Activated naive CD8-positive, alpha-beta T cell treated with anti-CD3 and anti-CD28 coated beads, Interleukin-2, amount 10 ng/mL, durations not matched to agents 7 days and 5 days (primary cell): ENCODE measurements around the gene ZSWIM3. TPM values are rescaled to one million over a fixed set of nuclear protein-coding genes. Genes with fewer than 3 reads are reported as not detected.

ENCODE experiments used
- ATAC-seq: fragments of 150-1000 bp; cut with Tn5 transposase; one replicate; pipeline ENCODE4 v1.10.0; 2021; ENCODE audit warnings: low read depth, moderate library complexity
- POLR2A ChIA-PET: fragments of 350-600 bp; sonication (Branson Sonifier 250); formaldehyde crosslinking; loops from one replicate; lab custom pipeline; 2021; ENCODE audit warnings: antibody characterized with exemption; lab: Charles Lee
- DNase-seq: peaks from one replicate; pipeline ENCODE4 v3.0.0; 2021
- H3K27ac Mint-ChIP-seq: one replicate; pipeline ENCODE4 v1.8.0; 2022; ENCODE audit warnings: mild to moderate bottlenecking, mixed read lengths
- H3K27me3 Mint-ChIP-seq: one replicate; pipeline ENCODE4 v1.8.0; 2022; ENCODE audit warnings: mild to moderate bottlenecking, moderate library complexity, mixed read lengths
- H3K36me3 Mint-ChIP-seq: one replicate; pipeline ENCODE4 v1.8.0; 2021; ENCODE audit warnings: mild to moderate bottlenecking, mixed read lengths
- H3K4me1 Mint-ChIP-seq: one replicate; pipeline ENCODE4 v1.8.0; 2021; ENCODE audit warnings: mixed read lengths
- H3K4me3 Mint-ChIP-seq: one replicate; pipeline ENCODE4 v1.8.0; 2022; ENCODE audit warnings: mild to moderate bottlenecking, moderate library complexity, mixed read lengths
- H3K9me3 Mint-ChIP-seq: one replicate; pipeline ENCODE4 v1.8.0; 2021; ENCODE audit warnings: mixed read lengths
- total RNA-seq, 2 experiments: library from RNA; stranded (reverse); gene quantifications; one replicate each; pipeline ENCODE4 v1.2.3, GENCODE V29; 2021

ZSWIM3 gene
- total RNA-seq, 2 experiments from 2014 or later, result 5.3 to 5.7 TPM

DNA sequence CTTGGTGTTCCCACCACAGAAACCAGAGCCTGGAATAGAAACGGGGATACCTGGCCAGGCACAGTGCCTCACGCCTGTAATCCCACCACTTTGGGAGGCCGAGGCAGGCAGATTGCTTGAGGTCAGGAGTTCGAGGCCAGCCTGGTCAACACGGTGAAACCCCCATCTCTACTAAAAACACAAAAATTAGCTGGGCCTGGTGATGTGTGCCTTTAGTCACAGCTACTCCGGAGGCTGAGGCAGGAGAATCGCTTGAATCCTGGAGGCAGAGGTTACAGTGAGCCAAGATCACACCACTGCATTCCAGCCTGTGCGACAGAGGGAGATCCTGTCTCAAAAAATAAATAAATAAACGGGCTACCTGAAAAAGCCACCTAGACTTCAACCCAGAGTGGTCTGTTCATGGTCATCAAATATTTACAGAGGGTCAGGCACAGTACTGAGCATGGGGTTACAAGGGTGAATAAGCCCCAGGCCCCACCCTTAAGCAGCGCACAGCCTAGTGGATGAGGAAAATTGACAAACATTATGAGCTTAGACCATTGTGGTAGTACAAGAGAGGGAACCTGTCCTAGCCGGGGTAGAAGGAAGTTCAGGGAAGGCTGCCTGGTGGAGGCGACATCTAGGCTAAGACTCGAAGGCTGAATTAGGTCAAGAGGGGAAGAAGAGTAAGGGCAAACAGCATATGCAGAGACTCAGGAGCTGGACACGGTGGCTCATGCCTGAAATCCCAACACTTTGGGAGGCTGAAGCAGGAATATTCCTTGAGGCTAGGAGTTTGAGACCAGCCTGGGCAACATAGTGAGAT, 69.9 kb downstream of the ZSWIM3 start:
- POLR2A ChIA-PET, result no interaction called here
- Mint-ChIP-seq H3K27ac (no peak overlapping the region), H3K4me1 (no peaks in the 10 kb centered on the region), H3K36me3 (no peaks in the 10 kb centered on the region), H3K9me3 (no peaks in the 10 kb centered on the region), H3K27me3 (peaks cover 11% of the 10 kb centered on the region), H3K4me3 (no peak overlapping the region)
- ATAC-seq, result no peak
- DNase-seq, result no peak

Other genes starting within 250 kb of the ZSWIM3 start
- not detected for gene WFDC10A, start 227.9 kb upstream of the ZSWIM3 start, total RNA-seq
- not detected for gene WFDC9, start 226.3 kb upstream of the ZSWIM3 start, total RNA-seq
- gene WFDC11, start 187.4 kb upstream of the ZSWIM3 start, total RNA-seq, result not detected
- gene WFDC13, start 155.6 kb upstream of the ZSWIM3 start, total RNA-seq, result not detected
- gene WFDC10B, start 152.6 kb upstream of the ZSWIM3 start, total RNA-seq, result not detected
- not detected for gene SPINT4, start 135.3 kb upstream of the ZSWIM3 start, total RNA-seq
- gene WFDC3, start 65.7 kb upstream of the ZSWIM3 start, total RNA-seq, result not detected
- 10 to 100 TPM; 29.0 to 30.9 TPM for gene DNTTIP1, start 65.7 kb upstream of the ZSWIM3 start, total RNA-seq
- gene UBE2C, start 45.0 kb upstream of the ZSWIM3 start, total RNA-seq, result 100 to 1,000 TPM; 153 to 154 TPM
- not detected for gene TNNC2, start 30.3 kb upstream of the ZSWIM3 start, total RNA-seq
- gene SNX21, start 23.8 kb upstream of the ZSWIM3 start, total RNA-seq, result 1 to 10 TPM; 2.0 to 2.5 TPM
- gene ACOT8, start 222 bp upstream of the ZSWIM3 start, total RNA-seq, result 10 to 100 TPM; 35.4 to 38.6 TPM
- 10 to 100 TPM; 12.2 to 13.0 TPM for gene ZSWIM1, start 23.6 kb downstream of the ZSWIM3 start, total RNA-seq
- gene SPATA25, start 30.0 kb downstream of the ZSWIM3 start, total RNA-seq, result 1 to 10 TPM; 1.7 to 2.0 TPM
- 1 to 10 TPM; 3.9 to 5.3 TPM for gene NEURL2, start 33.6 kb downstream of the ZSWIM3 start, total RNA-seq
- gene CTSA, start 33.7 kb downstream of the ZSWIM3 start, total RNA-seq, result 10 to 100 TPM; 76.9 to 83.4 TPM
- gene PLTP, start 54.5 kb downstream of the ZSWIM3 start, total RNA-seq, result 1 to 10 TPM; 2.2 to 2.9 TPM
- 10 to 100 TPM; 54.5 to 58.3 TPM for gene PCIF1, start 77.1 kb downstream of the ZSWIM3 start, total RNA-seq
- gene ZNF335, start 114.6 kb downstream of the ZSWIM3 start, total RNA-seq, result 10 to 100 TPM; 43.3 to 43.7 TPM
- gene MMP9, start 151.3 kb downstream of the ZSWIM3 start, total RNA-seq, result 10 to 100 TPM; 18.4 to 21.8 TPM
- 1 to 10 TPM; 1.6 to 1.9 TPM for gene SLC12A5, start 171.6 kb downstream of the ZSWIM3 start, total RNA-seq
- gene NCOA5, start 232.3 kb downstream of the ZSWIM3 start, total RNA-seq, result 10 to 100 TPM; 27.8 to 32.8 TPM